ENCODE data around the gene PPBP. TPM values are rescaled to one million over a fixed set of nuclear protein-coding genes. Genes with fewer than 3 reads are reported as not detected.
"Not testable (repeated sequence)": the region's sequence is repeated elsewhere in the genome, so short reads cannot be mapped to it uniquely, and the experiment has no call there.

Gene PPBP
- polyA plus RNA-seq, 4 donors = 1.5 TPM; not detected in 3

DNA sequence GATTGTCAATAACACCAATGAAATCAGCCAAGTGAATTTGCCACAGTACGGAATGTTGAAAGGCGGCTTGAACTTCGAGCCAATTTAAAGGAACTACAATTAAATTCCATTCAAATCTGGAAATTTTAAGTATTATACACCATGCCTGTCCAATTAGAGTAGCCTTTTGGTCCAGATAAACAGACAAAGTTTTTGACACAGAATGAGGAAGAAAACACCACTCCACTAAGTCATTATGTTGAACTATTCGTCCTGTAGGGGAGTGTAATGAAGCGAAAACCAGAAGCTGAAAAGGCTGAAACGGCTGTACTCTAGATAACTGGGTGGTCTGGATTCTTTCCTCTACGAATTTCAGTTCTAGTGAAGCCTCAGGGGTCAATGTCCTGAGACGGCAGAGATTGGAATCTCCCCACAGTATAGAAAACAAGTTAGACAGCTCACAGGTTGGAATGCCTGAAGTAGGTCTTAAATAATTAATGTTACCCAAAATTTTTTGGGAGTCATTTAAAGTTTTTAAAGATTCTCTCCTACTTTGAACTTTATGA lies 37.5 kb downstream of the PPBP start:
- not testable (repeated sequence) for H3K36me3 ChIP-seq (ENCODE audit: control insufficient read depth in 3 of 3, insufficient read depth in 2 of 3, low read depth in 1 of 3, low read length in 3 of 3); H3K9me3 ChIP-seq (ENCODE audit: control insufficient read depth in 2 of 2, insufficient read depth in 1 of 2, low read depth in 1 of 2, low read length in 1 of 2); DNase-seq; H3K4me1 ChIP-seq (ENCODE audit: control insufficient read depth in 3 of 3, insufficient read depth in 2 of 3, low read depth in 1 of 3, low read length in 2 of 3); FAIRE-seq; H3K27ac ChIP-seq (ENCODE audit: low read depth in 1 of 3, low read length in 2 of 3); H3K4me3 ChIP-seq (ENCODE audit: low read depth in 1 of 3, low read length in 3 of 3); H3K27me3 ChIP-seq (ENCODE audit: control insufficient read depth in 3 of 3, insufficient read depth in 3 of 3, low read length in 3 of 3)
- 67 to 77% (median 73%) methylated on average over 8 of the region's 8 CpGs for WGBS, 3 donors

DNA sequence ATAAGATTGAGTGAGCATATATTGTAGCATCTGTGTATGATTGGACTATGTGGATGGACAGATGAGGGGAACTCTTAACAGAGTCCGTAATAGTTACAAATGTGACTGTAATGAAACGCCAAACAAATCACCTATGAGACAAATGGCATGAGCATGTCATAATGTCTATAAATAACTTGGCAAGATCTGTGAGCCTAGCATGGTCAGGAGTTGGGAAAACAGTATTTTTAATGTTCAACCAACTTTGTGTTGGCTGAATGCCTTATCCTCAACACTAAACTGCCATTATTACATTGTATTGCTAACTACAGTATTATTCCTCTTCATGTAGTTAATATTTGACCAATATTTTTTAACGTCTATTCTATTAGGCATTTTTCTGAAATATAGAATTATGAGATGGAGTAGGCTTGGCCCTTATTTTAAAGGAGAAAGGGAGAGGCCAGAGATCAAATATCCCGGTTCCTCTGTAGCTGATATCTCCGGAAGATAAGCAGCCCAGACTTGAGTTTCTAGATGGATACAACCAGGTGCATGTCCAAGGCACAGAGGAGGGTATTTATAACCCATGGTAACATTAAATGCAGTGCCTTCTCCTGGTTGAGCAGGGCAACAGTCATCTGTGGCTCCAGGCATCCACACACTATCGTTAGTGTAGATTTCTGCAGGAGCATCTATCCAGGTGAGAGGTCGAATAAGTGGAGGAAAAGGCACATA lies 38.8 kb downstream of the PPBP start:
- WGBS, 3 donors = 20 to 68% (median 36%) methylated on average over 7 of the region's 7 CpGs
- no peaks in the 10 kb centered on the region for H3K36me3 ChIP-seq (ENCODE audit: control insufficient read depth in 3 of 3, insufficient read depth in 2 of 3, low read depth in 1 of 3, low read length in 3 of 3)
- DNase-seq (peak in 1 of 2 donors; percentile 12), FAIRE-seq (no peak)
- H3K4me1 ChIP-seq (ENCODE audit: control insufficient read depth in 3 of 3, insufficient read depth in 2 of 3, low read depth in 1 of 3, low read length in 2 of 3) = peaks cover 0 to 4% (median 1%) of the 10 kb centered on the region in 3 donors
- H3K4me3 ChIP-seq (ENCODE audit: low read depth in 1 of 3, low read length in 3 of 3) = no peak overlapping the region
- H3K27me3 ChIP-seq (ENCODE audit: control insufficient read depth in 3 of 3, insufficient read depth in 3 of 3, low read length in 3 of 3) = peaks cover 0 to 5% (median 4%) of the 10 kb centered on the region in 3 donors
- H3K9me3 ChIP-seq (ENCODE audit: control insufficient read depth in 2 of 2, insufficient read depth in 1 of 2, low read depth in 1 of 2, low read length in 1 of 2) = no peaks in the 10 kb centered on the region
- no peak overlapping the region for H3K27ac ChIP-seq (ENCODE audit: low read depth in 1 of 3, low read length in 2 of 3)

DNA sequence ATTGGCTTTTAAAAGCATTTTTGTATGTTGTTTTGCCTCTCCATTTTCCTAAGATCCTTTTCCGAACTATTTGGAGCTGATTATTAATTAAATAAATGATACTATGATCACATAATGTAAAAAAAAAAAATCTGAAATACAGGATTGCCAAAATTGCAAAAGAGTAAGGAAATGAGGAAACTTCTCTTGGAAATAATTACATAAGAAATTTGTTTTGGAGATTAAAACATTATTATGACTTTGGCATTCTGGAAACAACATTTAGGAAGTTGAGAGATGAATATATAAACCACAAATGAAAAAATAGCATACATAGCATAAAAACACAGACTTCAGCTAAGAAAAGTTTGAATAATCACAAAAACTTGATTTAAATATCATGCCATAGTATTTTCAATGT lies 39.7 kb downstream of the PPBP start:
- peak; percentile 62 for FAIRE-seq
- DNase-seq = no peak
- WGBS, 3 donors = 60 to 77% (median 72%) methylated on average over 1 of the region's 1 CpG
- Histone ChIP-seq H3K27me3 (ENCODE audit: control insufficient read depth in 3 of 3, insufficient read depth in 3 of 3, low read length in 3 of 3) (peaks cover 0 to 14% (median 4%) of the 10 kb centered on the region in 3 donors), H3K9me3 (ENCODE audit: control insufficient read depth in 2 of 2, insufficient read depth in 1 of 2, low read depth in 1 of 2, low read length in 1 of 2) (no peaks in the 10 kb centered on the region), H3K4me1 (ENCODE audit: control insufficient read depth in 3 of 3, insufficient read depth in 2 of 3, low read depth in 1 of 3, low read length in 2 of 3) (peaks cover 0 to 4% (median 4%) of the 10 kb centered on the region in 3 donors), H3K36me3 (ENCODE audit: control insufficient read depth in 3 of 3, insufficient read depth in 2 of 3, low read depth in 1 of 3, low read length in 3 of 3) (no peaks in the 10 kb centered on the region), H3K4me3 (ENCODE audit: low read depth in 1 of 3, low read length in 3 of 3) (no peak overlapping the region), H3K27ac (ENCODE audit: low read depth in 1 of 3, low read length in 2 of 3) (no peak overlapping the region)

DNA sequence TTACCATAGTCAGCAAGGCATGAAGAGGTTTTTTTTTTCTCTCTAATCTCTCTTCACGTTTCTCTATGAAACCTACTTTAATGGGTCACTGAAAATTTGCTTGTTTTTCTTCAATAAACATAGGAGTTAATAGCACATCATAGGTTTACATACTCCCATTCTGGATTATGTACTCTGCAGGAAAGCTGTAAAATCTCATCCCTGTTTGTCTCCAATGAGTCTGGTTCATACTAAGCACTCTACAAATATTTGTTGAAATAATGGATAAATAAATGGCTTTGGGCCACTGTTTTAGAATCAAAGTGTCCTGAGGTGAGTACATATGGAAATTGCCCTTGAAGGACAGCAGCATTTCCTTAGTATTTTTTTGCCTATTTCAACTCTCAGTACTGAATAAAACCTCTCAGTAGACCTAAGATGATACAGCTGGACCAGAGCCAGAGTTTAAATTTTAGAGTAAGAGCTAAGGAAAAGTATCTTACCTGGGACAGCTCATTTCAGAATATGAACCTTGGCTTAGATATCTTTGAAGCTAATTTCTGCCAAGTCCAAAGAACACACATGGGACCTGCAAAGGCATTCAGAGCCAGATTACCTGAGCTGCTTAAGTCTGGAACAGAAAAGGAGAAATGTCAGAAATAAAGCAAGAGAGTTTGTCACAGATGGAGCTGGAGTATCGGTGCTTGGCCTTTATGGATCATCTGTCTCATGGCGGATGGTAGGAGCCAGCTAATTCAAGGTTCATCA lies 40.6 kb downstream of the PPBP start:
- Histone ChIP-seq H3K36me3 (ENCODE audit: control insufficient read depth in 3 of 3, insufficient read depth in 2 of 3, low read depth in 1 of 3, low read length in 3 of 3) (no peaks in the 10 kb centered on the region), H3K27me3 (ENCODE audit: control insufficient read depth in 3 of 3, insufficient read depth in 3 of 3, low read length in 3 of 3) (peaks cover 0 to 14% (median 4%) of the 10 kb centered on the region in 3 donors), H3K4me1 (ENCODE audit: control insufficient read depth in 3 of 3, insufficient read depth in 2 of 3, low read depth in 1 of 3, low read length in 2 of 3) (peaks cover 0 to 4% (median 4%) of the 10 kb centered on the region in 3 donors), H3K4me3 (ENCODE audit: low read depth in 1 of 3, low read length in 3 of 3) (no peak overlapping the region), H3K9me3 (ENCODE audit: control insufficient read depth in 2 of 2, insufficient read depth in 1 of 2, low read depth in 1 of 2, low read length in 1 of 2) (no peaks in the 10 kb centered on the region), H3K27ac (ENCODE audit: low read depth in 1 of 3, low read length in 2 of 3) (no peak overlapping the region)
- FAIRE-seq = no peak
- peak; percentile 26 to 43 for DNase-seq
- WGBS, 3 donors = 26 to 57% (median 32%) methylated on average over 3 of the region's 3 CpGs

DNA sequence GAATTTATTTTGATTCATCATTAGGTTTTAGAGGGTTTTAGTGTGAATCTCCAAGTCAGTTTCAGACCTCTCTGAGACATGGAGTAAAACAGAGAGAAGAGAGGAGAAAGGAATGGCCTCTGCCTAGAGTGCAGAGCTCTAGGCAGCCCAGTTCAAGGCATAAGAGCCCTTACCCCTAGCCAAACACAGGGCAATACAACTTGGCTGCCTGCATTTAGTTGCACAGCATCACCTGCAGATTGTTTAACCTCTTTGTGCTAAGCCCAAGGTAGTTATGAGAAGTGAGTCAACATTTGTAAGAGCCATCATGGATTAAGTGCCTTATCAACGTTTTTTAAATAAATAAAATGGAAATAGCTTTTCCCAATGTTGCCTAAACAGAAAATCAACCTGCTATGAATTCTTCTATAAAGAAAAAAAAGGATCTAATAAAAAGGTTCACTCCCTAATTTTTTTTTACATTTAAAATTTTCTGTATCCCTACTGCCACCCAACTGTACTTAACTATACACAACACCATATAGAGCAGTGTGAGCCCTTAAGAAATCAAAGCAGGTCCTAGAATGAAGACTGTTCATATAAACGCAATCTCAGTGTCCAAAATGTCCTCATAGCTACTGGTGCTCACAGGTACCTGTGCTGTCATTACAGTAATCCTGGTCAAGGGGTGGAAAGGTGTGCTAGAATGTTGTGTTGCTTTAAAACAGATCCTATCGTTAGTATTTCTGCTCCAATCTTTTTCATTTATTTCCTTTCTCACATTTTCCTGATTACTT lies 42.1 kb downstream of the PPBP start:
- H3K27ac ChIP-seq (ENCODE audit: low read depth in 1 of 3, low read length in 2 of 3) = no peak overlapping the region
- FAIRE-seq (no peak), DNase-seq (no peak)
- H3K36me3 ChIP-seq (ENCODE audit: control insufficient read depth in 3 of 3, insufficient read depth in 2 of 3, low read depth in 1 of 3, low read length in 3 of 3) = no peaks in the 10 kb centered on the region
- H3K4me3 ChIP-seq (ENCODE audit: low read depth in 1 of 3, low read length in 3 of 3) = no peak overlapping the region
- WGBS, 3 donors = 58 to 71% (median 63%) methylated on average over 3 of the region's 3 CpGs
- no peaks in the 10 kb centered on the region for H3K9me3 ChIP-seq (ENCODE audit: control insufficient read depth in 2 of 2, insufficient read depth in 1 of 2, low read depth in 1 of 2, low read length in 1 of 2)
- peaks cover 0 to 4% (median 4%) of the 10 kb centered on the region in 3 donors for H3K4me1 ChIP-seq (ENCODE audit: control insufficient read depth in 3 of 3, insufficient read depth in 2 of 3, low read depth in 1 of 3, low read length in 2 of 3)
- H3K27me3 ChIP-seq (ENCODE audit: control insufficient read depth in 3 of 3, insufficient read depth in 3 of 3, low read length in 3 of 3) = peaks cover 0 to 14% (median 4%) of the 10 kb centered on the region in 3 donors

DNA sequence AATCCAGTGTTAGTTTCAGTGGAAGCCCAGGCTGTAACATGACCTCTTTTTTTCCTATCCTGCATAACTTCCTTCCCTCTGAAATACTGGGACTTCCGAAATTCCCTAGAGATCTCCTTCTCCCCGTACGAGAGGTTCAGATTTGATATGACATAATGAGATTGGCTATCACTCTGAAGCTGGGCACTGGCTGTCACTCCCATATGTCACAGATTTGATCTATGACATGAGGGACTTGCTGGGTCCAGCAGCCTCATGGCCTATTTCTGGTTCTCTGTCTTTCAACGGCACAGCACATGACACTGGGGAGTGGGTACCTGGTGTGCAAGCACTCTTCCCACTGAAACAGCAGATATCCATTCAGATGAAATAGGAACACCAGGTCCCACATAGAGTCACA lies 42.9 kb downstream of the PPBP start:
- 79 to 95% (median 88%) methylated on average over 4 of the region's 4 CpGs for WGBS, 3 donors
- FAIRE-seq = no peak

DNA sequence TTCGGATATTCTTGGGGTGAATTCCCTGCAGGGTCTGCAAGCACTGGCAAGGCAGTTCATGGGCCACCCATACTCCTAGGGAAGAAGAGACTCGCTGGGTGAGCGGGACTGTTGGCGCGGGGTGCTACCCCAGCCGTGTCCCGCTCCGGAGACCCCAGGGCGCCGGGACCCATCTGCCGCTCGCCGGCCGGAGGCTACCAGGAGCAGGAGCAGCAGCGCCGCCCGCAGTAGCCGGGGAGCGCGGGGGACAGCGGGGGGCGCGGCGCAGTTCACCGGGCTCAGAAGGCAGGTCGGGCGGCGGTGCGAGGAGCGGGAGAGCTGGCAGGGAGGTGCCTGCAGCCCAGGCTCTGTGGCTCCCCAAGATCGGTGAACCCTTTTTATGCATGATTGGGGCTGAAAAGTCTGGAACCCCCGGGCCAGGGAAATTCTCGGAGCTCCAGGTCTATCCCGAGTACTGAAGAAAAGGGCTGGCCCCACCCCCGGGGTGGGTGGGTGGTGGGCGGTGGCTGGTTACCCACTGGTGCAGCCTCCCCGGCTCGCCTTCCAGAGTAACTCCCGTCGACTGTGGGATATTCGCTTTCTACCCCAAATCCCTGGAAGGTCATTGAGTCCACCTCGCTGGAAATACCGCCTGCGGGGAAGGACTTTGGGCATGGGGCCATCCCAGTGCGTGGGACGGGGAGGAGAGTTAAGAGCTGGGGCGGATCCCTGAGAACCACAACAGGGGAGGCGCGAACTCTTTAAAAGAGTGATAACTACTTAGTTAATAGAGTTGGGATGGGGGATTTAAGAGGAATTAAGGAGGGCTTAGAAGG lies 43.7 kb downstream of the PPBP start:
- Histone ChIP-seq H3K27ac (ENCODE audit: low read depth in 1 of 3, low read length in 2 of 3) (no peak overlapping the region), H3K36me3 (ENCODE audit: control insufficient read depth in 3 of 3, insufficient read depth in 2 of 3, low read depth in 1 of 3, low read length in 3 of 3) (no peaks in the 10 kb centered on the region), H3K4me1 (ENCODE audit: control insufficient read depth in 3 of 3, insufficient read depth in 2 of 3, low read depth in 1 of 3, low read length in 2 of 3) (peaks cover 0 to 4% (median 4%) of the 10 kb centered on the region in 3 donors), H3K27me3 (ENCODE audit: control insufficient read depth in 3 of 3, insufficient read depth in 3 of 3, low read length in 3 of 3) (peaks cover 0 to 14% (median 4%) of the 10 kb centered on the region in 3 donors), H3K9me3 (ENCODE audit: control insufficient read depth in 2 of 2, insufficient read depth in 1 of 2, low read depth in 1 of 2, low read length in 1 of 2) (no peaks in the 10 kb centered on the region), H3K4me3 (ENCODE audit: low read depth in 1 of 3, low read length in 3 of 3) (peak overlapping the region; percentile 5 to 34 (median 20))
- 4 to 6% (median 4%) methylated on average over 44 to 49 of the region's 49 CpGs for WGBS, 3 donors
- peak; percentile 14 to 46 for DNase-seq
- FAIRE-seq = no peak

More for the DNA sequence above, 42.9 kb downstream of the PPBP start:
- Histone ChIP-seq H3K27ac (ENCODE audit: low read depth in 1 of 3, low read length in 2 of 3) (no peak overlapping the region), H3K4me1 (ENCODE audit: control insufficient read depth in 3 of 3, insufficient read depth in 2 of 3, low read depth in 1 of 3, low read length in 2 of 3) (peaks cover 0 to 4% (median 4%) of the 10 kb centered on the region in 3 donors), H3K27me3 (ENCODE audit: control insufficient read depth in 3 of 3, insufficient read depth in 3 of 3, low read length in 3 of 3) (peaks cover 0 to 14% (median 4%) of the 10 kb centered on the region in 3 donors), H3K4me3 (ENCODE audit: low read depth in 1 of 3, low read length in 3 of 3) (no peak overlapping the region), H3K36me3 (ENCODE audit: control insufficient read depth in 3 of 3, insufficient read depth in 2 of 3, low read depth in 1 of 3, low read length in 3 of 3) (no peaks in the 10 kb centered on the region), H3K9me3 (ENCODE audit: control insufficient read depth in 2 of 2, insufficient read depth in 1 of 2, low read depth in 1 of 2, low read length in 1 of 2) (no peaks in the 10 kb centered on the region)
- no peak for DNase-seq
